CD4-positive, alpha-beta T cell treated with Interleukin-6 at 100 ng/mL for 8 hours (primary cell): ENCODE measurements around the gene GPC6.

Source experiments
- DNase-seq: peaks from one replicate; pipeline ENCODE4 v3.0.0-alpha.2; 2020; ENCODE audit warnings: mixed read lengths, low spot score

The GPC6 gene

DNA sequence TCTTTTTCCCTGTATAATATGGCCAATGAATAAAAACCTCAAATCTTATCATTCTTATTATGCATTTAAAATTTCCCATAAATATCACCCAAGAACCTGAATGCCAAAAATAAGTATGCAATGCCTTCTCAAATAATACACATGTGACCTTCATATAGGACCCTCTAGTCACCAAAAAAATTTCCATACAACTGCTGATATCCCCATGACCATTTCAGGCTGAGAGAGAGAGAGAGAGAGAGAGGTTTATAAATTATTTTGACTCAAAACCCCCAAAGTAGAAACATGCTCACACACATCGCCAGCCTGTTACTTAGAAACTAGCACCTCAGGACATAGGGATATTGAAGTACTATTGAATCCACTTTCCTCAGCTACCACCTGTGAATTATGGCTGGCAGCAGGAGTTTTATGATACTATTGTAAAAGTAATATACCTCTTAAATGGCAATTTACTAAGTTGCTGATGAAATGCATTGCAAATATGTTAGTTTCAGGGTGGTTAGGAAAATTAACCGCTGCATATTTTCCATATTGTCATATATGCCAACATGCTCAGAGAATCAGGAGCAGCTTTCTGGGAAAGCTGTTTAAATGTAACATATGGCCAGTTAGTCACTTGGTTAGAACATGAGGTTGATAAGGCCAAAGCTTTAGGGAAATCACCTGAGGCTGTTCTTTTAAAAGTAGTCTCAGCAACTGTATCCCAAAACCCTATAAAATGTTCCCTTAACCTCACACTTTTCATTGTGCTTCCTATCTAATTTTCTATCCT lies 1022.0 kb downstream of the GPC6 start:
- DNase-seq: no peak

DNA sequence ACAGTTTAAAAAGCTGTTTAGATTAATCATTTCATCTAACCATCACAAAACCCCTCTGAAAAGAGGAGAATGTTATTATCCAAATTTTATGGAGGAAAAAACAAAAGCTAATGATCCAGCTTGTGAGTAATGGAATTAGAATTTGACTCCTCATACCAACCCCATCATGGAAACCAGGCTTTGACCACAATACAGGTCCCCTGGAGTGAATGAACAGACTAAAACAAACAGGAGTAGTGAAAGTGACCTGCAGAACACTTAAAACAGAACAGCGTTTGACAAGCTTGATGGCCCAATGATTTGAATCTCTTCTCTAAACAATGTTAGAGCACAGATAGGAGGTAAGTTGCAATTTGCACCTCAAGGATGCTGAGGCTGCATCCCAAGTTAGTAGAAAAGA lies 1022.9 kb downstream of the GPC6 start:
- no peak for DNase-seq

DNA sequence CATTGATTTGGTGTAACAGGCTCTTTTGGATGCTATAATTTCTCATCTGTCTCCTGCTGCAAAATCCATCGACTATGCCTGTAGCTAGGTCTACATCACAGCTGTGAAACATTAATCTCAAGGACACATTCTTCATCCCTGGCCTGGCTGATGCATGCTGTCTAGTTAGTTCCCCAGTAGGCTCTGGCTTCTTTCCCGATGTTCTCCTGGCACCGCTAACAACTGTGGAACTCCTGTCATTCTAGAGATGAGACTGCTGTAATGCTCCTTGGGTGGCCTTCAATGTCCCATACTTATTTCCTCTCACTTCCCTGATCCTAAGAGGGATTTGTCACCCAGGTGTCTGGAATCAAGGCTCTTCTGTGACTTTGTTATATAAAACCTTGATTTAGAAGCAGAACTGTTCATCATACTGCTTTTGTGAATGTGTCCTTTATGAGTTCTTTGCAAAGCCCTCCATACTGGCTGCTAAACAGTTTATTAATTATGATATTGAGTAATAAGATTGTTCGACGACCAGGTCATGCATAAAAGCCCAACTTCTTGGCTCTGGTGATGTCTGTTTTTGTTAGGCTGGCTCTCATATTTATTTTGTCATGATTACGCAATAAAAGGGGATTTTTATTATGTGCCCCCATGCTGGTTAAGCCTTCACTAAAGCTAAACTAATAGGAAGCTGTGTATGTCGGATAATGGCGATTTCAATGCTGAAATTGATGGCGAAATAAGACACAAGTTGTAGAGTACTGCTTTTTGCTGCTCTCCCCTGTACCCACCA lies 1025.4 kb downstream of the GPC6 start:
- DNase-seq: no peak

DNA sequence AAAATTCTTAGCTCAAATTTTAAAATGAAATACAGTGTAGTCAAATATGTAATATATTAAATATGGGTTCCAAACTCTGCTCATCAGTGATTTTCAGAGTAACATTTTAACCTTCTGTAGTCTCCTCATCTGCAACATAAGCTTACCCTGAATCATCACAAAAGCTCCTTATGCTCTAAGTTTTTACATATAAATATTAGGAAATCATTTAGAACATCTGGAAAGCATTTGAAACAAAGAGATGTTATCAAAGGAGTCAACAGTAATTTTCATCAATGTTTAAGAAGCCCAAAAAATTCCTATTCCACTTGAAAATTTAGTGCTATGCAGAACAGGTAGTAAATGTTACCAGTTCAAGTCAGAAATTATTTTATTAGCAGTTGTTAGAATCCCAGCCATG lies 1028.1 kb downstream of the GPC6 start:
- no peak for DNase-seq

DNA sequence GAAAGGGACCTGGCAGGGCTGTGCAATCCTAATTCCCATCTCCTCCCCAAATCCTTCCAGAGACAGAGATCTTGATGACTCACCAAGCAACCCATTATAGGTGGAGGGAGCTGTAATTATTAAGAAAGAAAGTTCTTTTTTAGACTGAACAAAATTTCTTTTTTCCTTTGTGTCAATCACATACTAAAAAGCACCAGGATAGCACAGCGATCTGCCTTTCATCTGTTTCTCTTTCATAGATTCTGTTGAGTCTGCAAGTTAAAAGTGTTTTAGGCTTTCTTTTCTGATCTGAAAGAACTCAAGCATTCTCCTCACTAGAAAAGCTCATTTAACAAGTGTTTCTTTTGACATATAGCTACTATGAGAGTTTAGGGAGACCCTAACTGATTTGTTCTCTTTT lies 1030.1 kb downstream of the GPC6 start:
- no peak for DNase-seq

DNA sequence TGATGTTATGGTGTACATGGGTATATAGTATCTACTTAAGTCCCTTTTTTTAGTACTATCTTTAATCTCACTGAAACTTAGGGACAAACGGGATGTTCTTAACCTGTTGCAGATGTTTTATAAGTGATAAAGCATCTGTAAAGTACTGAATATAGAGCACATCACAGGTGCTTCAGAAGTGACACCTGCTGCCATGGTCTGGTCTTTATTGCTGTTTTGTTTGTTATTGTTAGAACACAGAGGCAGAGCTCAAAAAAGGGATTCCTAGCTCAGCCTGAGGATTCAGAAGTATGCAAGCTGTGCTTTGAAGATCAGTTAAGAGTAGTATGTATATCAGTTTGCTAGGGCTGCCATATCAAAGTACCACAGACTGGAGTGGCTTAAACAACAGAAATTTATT lies 1033.4 kb downstream of the GPC6 start:
- no peak for DNase-seq

DNA sequence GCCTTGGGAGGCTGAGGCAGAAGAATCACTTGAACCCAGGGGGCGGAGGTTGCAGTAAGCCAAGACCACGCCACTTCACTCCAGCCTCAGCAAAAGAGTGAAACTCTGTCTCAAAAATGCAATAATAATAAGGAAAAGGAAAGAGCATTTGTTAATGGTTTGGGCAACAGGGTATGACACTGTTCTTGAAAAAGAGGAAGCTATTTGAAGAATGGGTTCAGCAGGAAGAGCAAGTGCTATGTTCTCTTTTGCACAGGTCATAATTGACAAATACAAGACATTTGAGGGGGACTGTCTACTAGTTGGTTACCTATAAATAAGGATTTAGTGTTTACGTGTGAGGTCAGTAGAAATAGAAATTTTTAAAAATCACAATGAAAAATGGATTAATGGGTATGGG lies 1034.6 kb downstream of the GPC6 start:
- no peak for DNase-seq

DNA sequence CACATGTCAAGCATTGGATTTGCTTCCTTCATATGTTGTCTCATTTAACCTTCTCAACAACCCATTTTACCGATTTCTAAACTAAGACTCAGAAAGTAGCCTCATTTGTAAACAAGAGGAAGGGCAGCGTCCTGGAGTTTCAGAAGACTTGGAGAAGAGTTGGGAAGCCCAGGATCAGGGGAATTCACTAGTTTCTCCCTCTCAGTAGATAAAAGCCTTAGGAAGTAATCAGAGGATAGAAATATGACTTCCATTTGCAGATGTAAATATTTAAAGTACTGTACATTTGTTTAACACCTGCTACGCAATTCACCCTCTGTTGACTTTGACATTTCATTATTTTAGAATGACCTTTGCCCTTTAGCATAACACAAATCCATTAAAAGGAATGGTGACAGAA lies 1036.4 kb downstream of the GPC6 start:
- DNase-seq: no peak

DNA sequence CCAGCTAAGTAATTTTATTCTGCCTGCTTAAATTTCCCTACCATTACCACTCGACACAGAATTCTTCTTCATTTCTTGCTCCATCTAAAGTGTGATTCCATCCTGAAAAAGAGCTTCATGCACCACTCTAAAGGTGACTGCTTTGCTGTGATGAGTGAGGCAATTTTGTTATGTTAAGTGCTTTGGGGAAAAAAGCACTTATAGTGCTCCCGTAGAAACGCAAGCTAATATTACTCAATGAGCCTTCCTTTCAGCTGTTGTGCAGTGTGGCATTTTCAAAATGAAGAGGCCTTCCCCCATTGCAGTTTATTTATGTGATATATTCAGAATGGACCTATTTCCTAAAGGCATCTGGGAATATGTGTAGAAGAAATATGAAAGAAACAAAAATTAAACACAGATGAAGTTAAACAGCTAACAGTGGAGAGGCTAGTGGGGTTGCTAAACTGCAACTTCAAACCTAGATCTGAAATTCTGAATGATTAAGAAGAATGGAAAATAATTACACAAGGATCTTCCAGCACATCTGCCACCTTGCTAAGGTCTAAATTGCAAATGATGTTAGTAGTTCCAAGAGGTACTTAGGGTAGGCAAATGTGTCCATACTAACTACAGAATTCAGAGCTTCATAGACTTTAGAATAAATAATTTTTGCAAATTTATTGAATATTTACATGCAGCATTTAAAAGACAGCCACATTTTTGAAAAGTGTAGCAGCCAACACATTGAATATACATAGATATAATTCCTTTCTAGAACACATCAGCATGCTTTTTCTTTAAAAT lies 1041.2 kb downstream of the GPC6 start:
- no peak for DNase-seq

DNA sequence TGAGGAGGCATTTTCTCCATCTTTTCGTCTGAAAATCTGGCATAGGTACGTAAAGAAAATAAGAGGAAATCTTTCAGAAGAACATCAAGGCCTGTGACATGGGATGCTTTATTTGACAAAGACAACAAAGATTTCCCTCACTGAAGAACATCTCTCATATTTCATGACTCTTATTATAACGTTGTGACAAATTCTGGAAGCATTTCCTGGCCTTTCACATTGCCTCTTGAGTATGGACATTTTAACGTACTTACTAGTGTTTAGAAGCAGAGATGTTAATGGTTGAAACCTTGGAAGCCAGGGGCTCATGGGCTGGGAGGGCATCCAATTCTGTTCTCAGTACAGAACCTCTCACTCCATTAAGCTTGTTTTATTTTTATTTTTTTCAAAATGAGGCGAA lies 1042.1 kb downstream of the GPC6 start:
- no peak for DNase-seq

DNA sequence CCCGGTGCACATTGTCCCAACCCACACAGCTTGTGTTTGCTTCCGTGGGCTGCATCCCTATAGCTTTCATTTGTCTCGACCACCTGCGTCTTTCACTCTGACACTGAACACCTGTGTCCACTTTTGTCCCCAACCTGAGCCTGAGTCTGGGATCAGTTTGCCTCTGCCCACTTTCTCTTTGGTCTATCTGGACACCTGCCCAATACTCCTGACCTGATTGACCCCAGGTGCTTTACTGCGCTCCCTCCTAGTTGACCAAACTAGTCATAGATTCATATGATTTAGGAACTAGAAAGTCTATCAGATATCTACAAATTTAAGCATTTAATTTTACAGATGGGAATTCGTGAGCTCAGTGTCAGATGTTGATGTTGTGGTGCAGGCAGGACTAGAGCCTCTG lies 1043.0 kb downstream of the GPC6 start:
- no peak for DNase-seq

DNA sequence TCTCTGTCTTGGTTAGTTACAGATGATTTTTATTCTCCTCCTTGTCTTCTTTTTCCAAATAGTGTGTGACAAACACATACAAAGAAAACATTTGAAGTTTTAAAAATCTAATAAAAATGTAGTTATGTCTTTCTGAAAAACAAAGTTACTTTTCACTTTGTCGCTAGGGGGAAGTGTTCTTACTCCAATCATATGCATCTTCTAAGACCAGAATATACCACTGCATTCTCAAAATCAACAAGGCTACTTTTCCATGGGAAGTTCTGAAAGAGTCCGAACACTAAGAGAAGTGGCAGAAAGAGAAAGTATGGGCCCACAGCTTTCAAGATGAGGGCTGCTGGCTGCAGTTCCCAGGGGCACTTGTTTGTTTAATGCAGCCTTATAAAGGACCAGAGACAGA lies 1043.9 kb downstream of the GPC6 start:
- no peak for DNase-seq

DNA sequence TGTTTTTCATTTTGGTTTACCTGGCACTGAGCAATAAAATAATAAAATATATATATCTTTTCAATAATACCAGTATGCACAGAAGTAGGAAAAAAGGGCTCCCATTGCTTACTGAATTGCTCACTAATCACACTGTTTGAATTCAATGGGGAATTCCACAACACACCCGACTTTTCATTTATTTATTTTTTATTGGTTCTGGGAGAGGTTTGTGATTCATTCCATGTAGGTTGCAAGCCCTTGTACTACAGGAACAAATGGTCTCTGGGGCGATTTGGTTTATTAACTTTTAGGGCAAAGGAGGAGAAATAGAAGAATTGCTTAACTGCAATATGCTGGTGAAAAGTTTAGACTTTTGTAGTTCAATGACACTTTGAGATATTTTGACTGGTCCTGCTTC lies 1045.4 kb downstream of the GPC6 start:
- DNase-seq: no peak

DNA sequence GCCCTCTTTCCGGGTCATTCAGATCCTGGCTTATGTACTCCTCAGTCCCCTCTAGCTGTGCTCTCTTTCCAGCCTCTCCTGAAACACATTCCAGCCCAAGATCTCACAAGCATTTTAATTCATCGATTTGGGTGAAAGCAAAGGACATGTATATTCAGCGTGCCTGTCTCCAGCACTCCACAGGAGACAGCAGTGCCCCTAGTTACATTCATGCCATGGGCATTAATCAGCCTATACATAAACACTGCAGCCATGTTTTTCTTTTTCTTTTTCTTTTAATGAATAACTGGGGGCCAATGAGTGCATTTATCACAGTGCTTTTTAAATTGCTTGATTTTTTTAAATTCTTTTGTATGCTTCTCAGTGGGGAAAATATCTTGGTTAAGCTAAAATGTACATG lies 1053.7 kb downstream of the GPC6 start:
- no peak for DNase-seq

DNA sequence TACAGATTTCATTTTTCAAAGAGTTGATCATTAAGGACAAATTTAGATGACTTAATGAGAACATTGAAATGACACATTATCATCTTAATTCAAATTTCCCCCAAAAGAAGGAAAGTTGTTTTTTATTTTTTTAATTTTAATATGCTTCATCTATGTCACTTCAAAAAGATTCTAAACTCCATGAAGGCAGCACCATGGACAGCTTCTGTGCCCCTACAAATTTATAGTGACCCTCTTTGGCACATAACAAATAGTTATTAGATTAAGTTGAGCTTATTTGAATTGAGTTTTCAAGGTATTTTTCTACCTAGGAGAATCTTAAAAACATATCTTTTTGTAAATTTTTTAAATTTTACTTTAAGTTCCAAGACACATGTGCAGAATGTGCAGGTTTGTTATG lies 1054.2 kb downstream of the GPC6 start:
- no peak for DNase-seq

DNA sequence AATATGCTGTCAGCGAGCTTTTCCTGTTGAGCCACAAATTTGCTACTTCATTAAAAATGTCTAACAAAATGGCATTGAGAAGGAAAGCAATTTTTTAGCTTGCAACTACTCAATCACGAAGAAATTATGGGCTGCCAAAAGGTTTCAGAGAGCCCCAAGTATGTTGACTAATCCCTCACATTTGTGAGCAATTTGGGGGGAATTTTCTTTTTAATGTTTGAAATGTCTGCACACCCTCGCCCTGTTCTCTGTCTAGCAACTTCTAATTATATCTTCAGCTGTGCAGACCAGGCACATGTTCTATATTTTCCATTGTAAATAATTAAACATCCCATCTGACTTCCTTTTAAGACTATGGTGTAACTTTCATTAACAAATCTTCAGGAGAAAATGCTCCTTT lies 1060.0 kb downstream of the GPC6 start:
- DNase-seq: no peak

DNA sequence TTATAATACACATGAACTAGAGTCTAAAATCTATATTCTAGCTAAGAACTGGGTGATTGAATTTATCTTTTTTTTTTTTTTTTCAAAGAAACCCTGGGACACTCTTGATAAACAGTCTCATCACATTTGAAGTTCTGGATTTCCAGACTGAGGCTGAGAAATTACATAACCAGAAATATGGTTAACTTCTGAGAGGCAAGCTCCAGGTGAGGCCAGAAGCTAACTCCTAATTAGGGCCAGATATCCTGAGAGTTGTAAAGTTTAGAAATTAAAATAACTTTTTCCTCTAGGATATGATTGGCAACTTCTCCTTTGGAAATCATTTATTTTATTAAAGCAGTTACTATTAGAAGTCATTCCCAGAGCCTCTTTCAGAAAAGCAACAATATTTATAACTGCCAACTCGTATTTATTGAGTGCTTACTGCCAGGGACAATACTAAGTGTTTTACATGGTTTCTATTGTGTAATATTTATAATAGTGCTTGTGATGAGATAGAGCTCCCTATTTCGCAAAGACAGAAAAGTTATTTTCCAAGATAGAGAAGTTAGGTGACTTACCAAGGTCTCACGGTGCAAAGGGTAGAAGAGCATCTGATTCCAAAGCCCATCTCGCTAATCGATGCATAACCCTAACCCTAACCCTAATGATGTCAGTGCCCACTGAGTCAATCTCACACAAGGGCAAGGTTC lies 1065.2 kb downstream of the GPC6 start:
- DNase-seq: no peak

DNA sequence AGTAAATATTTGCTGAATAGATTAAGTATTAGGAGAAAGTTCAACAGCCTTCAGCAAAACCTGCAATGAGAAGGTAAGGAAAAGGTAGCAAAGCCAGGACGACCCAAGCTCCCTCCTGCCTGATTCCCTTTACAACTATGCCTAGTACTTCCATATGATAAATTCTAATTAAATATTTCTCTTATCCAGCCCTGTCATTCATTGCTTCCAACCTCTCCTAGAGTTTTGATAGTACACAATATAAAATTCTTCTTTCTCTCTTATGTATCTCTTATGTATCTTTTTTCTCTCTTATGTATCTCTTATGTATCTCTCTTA lies 1065.7 kb downstream of the GPC6 start:
- DNase-seq: no peak

DNA sequence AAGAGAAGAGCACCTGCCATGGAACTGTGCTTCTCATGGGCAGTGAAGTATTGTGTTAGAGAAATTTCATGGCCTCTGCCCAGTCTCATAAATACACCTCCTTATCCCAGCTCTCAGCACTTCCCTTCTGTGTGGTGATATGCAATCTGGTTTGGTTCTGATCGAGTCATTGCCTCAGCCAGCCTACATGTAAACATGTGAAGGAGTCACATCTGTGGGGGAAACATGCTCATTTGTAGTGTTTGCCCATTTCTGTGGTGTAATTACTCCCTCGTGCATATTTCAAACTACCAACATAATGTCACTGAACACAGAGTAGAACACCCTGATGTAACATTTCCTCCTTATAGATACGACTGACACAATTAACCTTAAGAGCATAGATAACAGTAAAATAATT lies 1069.9 kb downstream of the GPC6 start:
- DNase-seq: no peak

DNA sequence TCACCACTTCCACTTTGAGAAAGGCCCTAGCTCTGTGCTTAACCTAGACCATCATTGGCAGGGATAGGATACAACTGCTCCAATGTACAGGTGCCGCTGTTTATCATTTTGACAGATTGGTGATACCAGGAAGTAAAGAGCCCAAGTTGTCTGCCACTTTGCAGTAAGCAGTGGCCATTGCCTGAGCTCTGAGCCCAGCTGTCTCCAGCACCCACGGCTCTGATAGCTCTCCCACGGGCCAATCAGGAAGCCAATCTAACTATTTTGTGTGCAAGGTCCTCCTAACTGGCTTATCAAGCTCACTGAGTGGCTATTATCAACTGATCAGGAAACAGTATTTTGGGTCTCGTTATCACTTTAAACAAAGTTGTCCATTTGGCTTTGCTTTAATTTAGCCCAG lies 1071.7 kb downstream of the GPC6 start:
- no peak for DNase-seq

DNA sequence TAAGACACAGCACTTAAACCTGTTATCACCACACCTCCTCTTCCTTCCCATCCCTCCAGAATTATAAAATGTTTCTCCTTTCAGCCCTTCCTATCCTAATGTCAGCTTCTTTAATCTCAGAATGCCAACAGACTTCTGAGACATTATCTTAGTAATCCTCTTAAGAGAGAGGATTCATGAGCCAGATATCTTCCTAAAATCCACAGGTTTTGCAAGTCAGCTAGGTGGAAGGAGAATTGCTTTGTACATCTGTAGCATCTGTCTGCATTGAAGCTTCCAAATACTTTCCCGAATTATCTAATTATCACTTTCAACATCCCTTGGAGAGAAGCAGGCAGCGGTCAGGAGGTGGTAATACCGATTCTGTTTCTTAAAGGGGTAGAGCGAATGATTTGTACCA lies 1073.8 kb downstream of the GPC6 start:
- no peak for DNase-seq

DNA sequence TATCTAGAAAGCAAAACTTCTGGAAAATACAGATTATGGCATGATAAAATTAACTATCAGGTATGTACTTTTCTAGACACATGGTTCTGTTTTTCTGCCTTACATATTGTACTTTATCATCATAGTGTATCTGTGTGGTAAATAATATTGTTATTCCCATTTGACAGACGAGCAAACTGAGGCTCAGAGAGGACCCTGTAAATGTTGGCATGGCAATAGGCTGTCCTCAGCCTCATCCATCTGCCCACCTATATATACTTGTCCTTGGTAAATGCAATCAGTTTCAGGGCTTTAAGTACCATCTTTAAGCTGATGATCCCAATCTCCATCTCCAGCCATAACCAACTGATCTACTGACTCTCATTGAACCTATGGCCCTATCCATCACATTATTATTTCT lies 1074.9 kb downstream of the GPC6 start:
- DNase-seq: no peak
